Psoas muscle (tissue), 8 donors: ENCODE measurements around the gene ULK3. TPM values are rescaled to one million over a fixed set of nuclear protein-coding genes. Genes with fewer than 3 reads are reported as not detected.

Experiments
- ATAC-seq, 4 donors: fragments of 200-7000 bp; cut with Tn5 transposase; one replicate each; pipeline ENCODE4 v1.9.1; 2020; ENCODE audit warnings: moderate library complexity in 3 of 4, mild to moderate bottlenecking in 2 of 4
- DNase-seq, 2 donors: peaks; one replicate each; pipeline ENCODE4 v3.0.0-alpha.2; 2020
- H3K27ac ChIP-seq: fragments of 200-600 bp; one replicate; pipeline ENCODE4 v1.8.0; 2022
- H3K27me3 ChIP-seq, 3 donors: fragments of 200-600 bp in 1 of 3; one replicate each; pipeline versions ENCODE4 v1.6.1 to v1.8.0; 2013 to 2022; ENCODE audit warnings: low read length in 2 of 3, mild to moderate bottlenecking in 2 of 3, moderate library complexity in 1 of 3; ENCODE audit not compliant: insufficient read depth in 3 of 3
- H3K36me3 ChIP-seq, 2 donors: fragments of 200-600 bp in 1 of 2; one replicate each; pipeline versions ENCODE4 v1.6.1 to v1.8.0; 2013 to 2022; ENCODE audit warnings: low read depth in 1 of 2, mild to moderate bottlenecking in 1 of 2, moderate library complexity in 1 of 2; ENCODE audit not compliant: insufficient read depth in 1 of 2
- H3K4me1 ChIP-seq: fragments of 200-600 bp; one replicate; pipeline ENCODE4 v1.8.0; 2022
- H3K4me3 ChIP-seq: fragments of 200-600 bp; one replicate; pipeline ENCODE4 v1.8.0; 2022; ENCODE audit warnings: mild to moderate bottlenecking
- H3K9me3 ChIP-seq: fragments of 200-600 bp; one replicate; pipeline ENCODE4 v1.8.0; 2022
- WGBS, 3 donors: extraction: QIAGEN DNeasy Blood & Tissue Kit; methylation state at CpG; one replicate each; pipeline versions ENCODE4 v1.1.6 to v1.1.7; 2013; 5-methylcytosine and 5-hydroxymethylcytosine counted together
- intact Hi-C, 2 donors: fragments of 100-400 bp; cut with DNase I; formaldehyde crosslinking; loops; one replicate each; pipeline versions ENCODE4 v1.11.0 to v1.14.2; 2022
- polyA plus RNA-seq, 3 donors: library from polyadenylated mRNA; stranded (reverse); fragments of 200-250 nt; gene quantifications; one replicate each; pipeline ENCODE4 v1.2.3, GENCODE V29; 2013
- total RNA-seq, 4 donors: library from RNA; stranded (reverse); fragmentation: NEBNext Ultra II Directional in 2 of 4; extraction: Animal tissue kit (Norgen Biotek cat#: 25700) in 2 of 4; gene quantifications; one replicate each; pipeline versions ENCODE4 v1.2.1 to v1.2.4, GENCODE V29; 2021 to 2023
- TF ChIP-seq, protein P1 (sequence below): fragments of 200-600 bp; IDR thresholded peaks from one replicate; pipeline ENCODE4 v1.8.0; 2022; ENCODE audit warnings: antibody characterized with exemption
- donor health status: healthy with polysubstance abuse.
- donor health status: DM: no; HTN: no; CAD: no; lungs with moderate emphysema.
- donor health status: Bipolar disorder and iron deficiency.
- donor health status: healthy.
- donor health status: DM: yes; HTN: yes; CAD: no.
- donor health status: DM: no; HTN: no; CAD: no.
- donor health status: DM: no; HTN: no; CAD: no.
- donor health status: DM: yes; HTN: yes; CAD: no.

ULK3 gene
- total and polyA plus RNA-seq, 7 donors: 17.7 to 43.5 (median 33.2) TPM

DNA sequence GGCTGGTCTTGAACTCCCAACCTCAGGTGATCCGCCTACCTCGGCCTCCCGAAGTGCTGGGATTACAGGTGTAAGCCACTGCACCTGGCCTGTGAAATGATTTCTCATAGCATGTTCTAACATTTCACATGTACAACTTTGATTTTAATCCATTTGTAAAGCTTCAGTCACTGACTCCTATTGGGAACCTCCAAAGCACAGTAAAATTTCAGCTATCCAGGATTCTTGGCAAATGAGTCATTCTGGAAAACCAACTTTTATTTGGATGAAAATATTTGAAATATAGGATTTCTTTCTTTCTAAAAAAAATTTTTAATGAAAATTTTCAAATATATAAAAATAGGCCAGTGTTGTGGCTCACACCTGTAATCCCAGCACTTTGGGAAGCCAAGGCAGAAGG, 33.0 kb downstream of the ULK3 start:
- intact Hi-C loops: no loop called here
- TF ChIP-seq, protein P1, sequence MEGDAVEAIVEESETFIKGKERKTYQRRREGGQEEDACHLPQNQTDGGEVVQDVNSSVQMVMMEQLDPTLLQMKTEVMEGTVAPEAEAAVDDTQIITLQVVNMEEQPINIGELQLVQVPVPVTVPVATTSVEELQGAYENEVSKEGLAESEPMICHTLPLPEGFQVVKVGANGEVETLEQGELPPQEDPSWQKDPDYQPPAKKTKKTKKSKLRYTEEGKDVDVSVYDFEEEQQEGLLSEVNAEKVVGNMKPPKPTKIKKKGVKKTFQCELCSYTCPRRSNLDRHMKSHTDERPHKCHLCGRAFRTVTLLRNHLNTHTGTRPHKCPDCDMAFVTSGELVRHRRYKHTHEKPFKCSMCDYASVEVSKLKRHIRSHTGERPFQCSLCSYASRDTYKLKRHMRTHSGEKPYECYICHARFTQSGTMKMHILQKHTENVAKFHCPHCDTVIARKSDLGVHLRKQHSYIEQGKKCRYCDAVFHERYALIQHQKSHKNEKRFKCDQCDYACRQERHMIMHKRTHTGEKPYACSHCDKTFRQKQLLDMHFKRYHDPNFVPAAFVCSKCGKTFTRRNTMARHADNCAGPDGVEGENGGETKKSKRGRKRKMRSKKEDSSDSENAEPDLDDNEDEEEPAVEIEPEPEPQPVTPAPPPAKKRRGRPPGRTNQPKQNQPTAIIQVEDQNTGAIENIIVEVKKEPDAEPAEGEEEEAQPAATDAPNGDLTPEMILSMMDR: no peak
- peaks cover 4% of the 10 kb centered on the region for H3K4me1 ChIP-seq
- H3K36me3 ChIP-seq: peaks cover 0 to 2% of the 10 kb centered on the region in 2 donors
- DNase-seq (no peak), ATAC-seq (no peak)
- no peaks in the 10 kb centered on the region for H3K27me3 ChIP-seq
- H3K27ac ChIP-seq: no peak overlapping the region
- H3K4me3 ChIP-seq: no peak overlapping the region
- no peaks in the 10 kb centered on the region for H3K9me3 ChIP-seq
- 43 to 66% (median 46%) methylated on average over 3 of the region's 3 CpGs for WGBS, 3 donors

DNA sequence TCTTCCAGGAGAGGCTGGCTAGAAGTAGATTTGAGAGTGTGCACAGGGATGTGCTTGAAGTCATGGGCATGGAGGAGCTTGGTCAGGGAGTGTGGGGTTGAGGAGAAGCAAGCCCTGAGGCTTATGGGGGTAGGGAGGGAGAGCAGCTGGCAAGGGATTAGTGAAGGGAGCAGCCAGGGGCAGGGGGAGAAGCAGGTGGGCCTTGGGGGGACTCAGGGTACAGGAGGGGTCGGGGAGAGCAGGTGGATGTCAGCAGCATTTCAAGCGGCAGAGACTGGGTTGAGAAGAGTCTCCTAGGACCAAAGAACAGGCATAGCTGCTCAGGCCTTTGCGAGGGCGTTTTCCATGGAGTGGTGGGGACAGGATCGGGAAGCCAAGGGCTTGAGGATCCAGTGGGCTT, 33.7 kb downstream of the ULK3 start:
- no peaks in the 10 kb centered on the region for H3K9me3 ChIP-seq
- H3K36me3 ChIP-seq: peaks cover 0 to 4% of the 10 kb centered on the region in 2 donors
- H3K27me3 ChIP-seq: no peaks in the 10 kb centered on the region
- DNase-seq (no peak), ATAC-seq (no peak)
- no peak overlapping the region for H3K27ac ChIP-seq
- H3K4me3 ChIP-seq: no peak overlapping the region
- TF ChIP-seq, protein P1: no peak
- 51 to 65% (median 52%) methylated on average over 5 of the region's 5 CpGs for WGBS, 3 donors
- intact Hi-C loops: no loop called here
- peaks cover 4% of the 10 kb centered on the region for H3K4me1 ChIP-seq

DNA sequence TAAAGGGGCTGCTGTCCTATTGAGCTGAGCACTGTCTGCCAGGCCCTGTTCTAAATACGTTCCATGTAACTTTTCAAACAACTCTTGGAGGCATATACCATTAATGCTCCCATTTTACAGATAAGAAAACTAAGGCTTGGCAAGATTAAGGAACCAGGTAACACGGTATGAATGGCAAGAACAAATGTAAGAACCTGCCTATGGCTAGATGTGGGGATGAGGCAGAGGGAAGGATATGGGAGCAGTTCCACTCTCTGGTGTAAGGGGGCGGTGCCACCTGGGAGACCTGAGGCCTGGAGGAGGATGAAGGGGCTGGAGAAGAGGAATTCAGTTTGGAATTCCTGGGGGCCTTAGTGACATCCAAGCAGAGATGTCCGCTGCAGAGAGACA, 34.1 kb downstream of the ULK3 start:
- WGBS, 3 donors: 68 to 71% (median 71%) methylated on average over 4 of the region's 4 CpGs
- H3K27ac ChIP-seq: no peak overlapping the region

DNA sequence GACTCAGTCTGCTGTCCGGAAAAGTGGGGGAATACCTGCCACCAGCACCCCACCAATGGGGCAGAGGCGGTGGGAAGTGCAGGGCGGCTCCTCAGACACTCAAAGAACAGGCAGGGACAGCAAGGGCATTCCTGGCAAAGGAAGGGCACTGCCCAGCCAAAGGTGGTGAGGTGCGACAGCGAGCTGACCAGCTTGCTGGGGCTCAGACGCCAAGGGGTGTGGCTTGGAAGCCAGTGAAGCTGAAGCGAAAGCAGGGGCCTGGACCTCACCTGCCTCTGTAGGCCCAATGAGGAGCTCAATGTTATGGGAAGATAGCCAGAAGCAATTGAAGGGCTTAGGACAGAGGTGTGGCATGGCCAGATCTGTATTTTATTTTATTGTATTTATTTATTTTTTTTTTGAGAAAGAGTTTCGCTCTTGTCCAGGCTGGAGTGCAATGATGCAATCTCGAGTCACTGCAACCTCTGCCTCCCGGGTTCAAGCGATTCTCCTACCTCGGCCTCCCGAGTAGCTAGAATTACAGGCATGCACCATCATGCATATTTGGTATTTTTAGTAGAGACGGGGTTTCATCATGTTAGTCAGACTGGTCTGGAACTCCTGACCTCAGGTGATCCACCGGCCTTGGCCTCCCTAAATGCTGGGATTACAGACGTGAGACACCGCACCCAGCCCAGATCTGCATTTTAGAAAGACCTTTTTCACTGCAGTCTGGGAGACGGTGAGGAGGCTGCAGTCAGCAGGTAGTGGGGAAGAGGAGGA, 34.7 kb downstream of the ULK3 start:
- H3K9me3 ChIP-seq: no peaks in the 10 kb centered on the region
- intact Hi-C loops: no loop called here
- WGBS, 3 donors: 53 to 67% (median 57%) methylated on average over 18 of the region's 18 CpGs
- DNase-seq (no peak), ATAC-seq (peak; percentile 38 to 54 (median 54))
- TF ChIP-seq, protein P1: no peak
- no peak overlapping the region for H3K27ac ChIP-seq
- H3K27me3 ChIP-seq: no peaks in the 10 kb centered on the region
- H3K4me1 ChIP-seq: peaks cover 4% of the 10 kb centered on the region
- peaks cover 4 to 13% of the 10 kb centered on the region in 2 donors for H3K36me3 ChIP-seq
- H3K4me3 ChIP-seq: no peak overlapping the region

More for the DNA sequence above, 34.1 kb downstream of the ULK3 start:
- Histone ChIP-seq H3K4me3 (no peak overlapping the region), H3K4me1 (peaks cover 4% of the 10 kb centered on the region), H3K9me3 (no peaks in the 10 kb centered on the region), H3K36me3 (peaks cover 0 to 8% of the 10 kb centered on the region in 2 donors), H3K27me3 (no peaks in the 10 kb centered on the region)
- no peak for DNase-seq
- TF ChIP-seq, protein P1: no peak
- ATAC-seq: no peak
- intact Hi-C loops: no loop called here

DNA sequence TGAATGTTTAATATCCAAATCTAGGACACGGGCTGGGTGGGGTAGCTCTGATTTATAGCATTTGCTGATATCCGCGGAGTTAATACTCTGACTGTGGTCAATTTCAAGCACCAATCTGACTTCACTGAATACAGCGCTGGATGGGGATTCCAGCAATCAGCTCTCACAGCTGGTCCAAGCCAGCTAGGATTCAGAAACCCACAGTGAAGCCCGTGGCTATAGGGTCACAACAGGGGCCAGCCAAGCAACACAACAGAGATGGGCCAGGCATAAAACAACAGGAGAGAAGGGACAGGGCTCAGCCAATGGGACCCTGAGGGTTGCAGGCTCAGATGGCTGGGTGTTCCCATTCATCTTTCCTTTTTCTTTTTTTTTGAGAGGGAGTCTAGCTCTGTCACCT, 35.7 kb downstream of the ULK3 start:
- H3K4me1 ChIP-seq: peaks cover 4% of the 10 kb centered on the region
- no peaks in the 10 kb centered on the region for H3K9me3 ChIP-seq
- no peak for DNase-seq
- H3K27ac ChIP-seq: no peak overlapping the region
- 48 to 58% (median 58%) methylated on average over 5 of the region's 5 CpGs for WGBS, 3 donors
- H3K27me3 ChIP-seq: no peaks in the 10 kb centered on the region
- ATAC-seq: peak in 2 of 4 donors; percentile 16 to 22
- intact Hi-C loops: no loop called here
- H3K36me3 ChIP-seq: peaks cover 4 to 23% of the 10 kb centered on the region in 2 donors
- TF ChIP-seq, protein P1: no peak
- no peak overlapping the region for H3K4me3 ChIP-seq
